Right renal cortex interstitium (tissue), 3 donors: ENCODE data around the gene CIBAR2. TPM values are rescaled to one million over a fixed set of nuclear protein-coding genes. Genes with fewer than 3 reads are reported as not detected.
"Not testable (repeated sequence)": the region's sequence is repeated elsewhere in the genome, so short reads cannot be mapped to it uniquely, and the experiment has no call there.

ENCODE experiments used
- DNase-seq, 3 donors: peaks; one replicate each; pipeline ENCODE4 v3.0.0-alpha.2; 2013; ENCODE audit warnings: low read depth in 3 of 3, low spot score in 2 of 3
- polyA plus RNA-seq, 3 donors: library from polyadenylated mRNA; unstranded; fragments of 120-200 nt; gene quantifications; one replicate each; pipeline ENCODE4 v1.2.1, GENCODE V29; 2013; ENCODE audit not compliant: insufficient read length in 3 of 3

Gene CIBAR2
- polyA plus RNA-seq, 3 donors = 0.15 to 0.52 (median 0.21) TPM

- DNase-seq = no peak
Observed at GRCh38 chr16:85129876-85130704, 17.8 kb upstream of the CIBAR2 start.

- DNase-seq = no peak
Observed at GRCh38 chr16:85128079-85128837, 16.0 kb upstream of the CIBAR2 start.

GRCh38 chr16:85127379-85127723 is 15.1 kb upstream of the CIBAR2 start:
- no peak for DNase-seq

- DNase-seq = peak in 2 of 3 donors; percentile 72 to 86
Observed at GRCh38 chr16:85126705-85127378, 14.6 kb upstream of the CIBAR2 start.

GRCh38 chr16:85126394-85126704 is 14.1 kb upstream of the CIBAR2 start:
- DNase-seq = peak in 1 of 3 donors; percentile 33

- no peak for DNase-seq
Observed at GRCh38 chr16:85125570-85126393, 13.5 kb upstream of the CIBAR2 start.

- DNase-seq = no peak
Observed at GRCh38 chr16:85124636-85125346, 12.5 kb upstream of the CIBAR2 start.

GRCh38 chr16:85123891-85124635 is 11.8 kb upstream of the CIBAR2 start:
- no peak for DNase-seq

GRCh38 chr16:85123441-85123840 is 11.2 kb upstream of the CIBAR2 start:
- not testable (repeated sequence) for DNase-seq

- DNase-seq = no peak
Observed at GRCh38 chr16:85120006-85120340, 7.7 kb upstream of the CIBAR2 start.

- no peak for DNase-seq
Observed at GRCh38 chr16:85117418-85117817, 5.1 kb upstream of the CIBAR2 start.

GRCh38 chr16:85114909-85115567 is 2.8 kb upstream of the CIBAR2 start:
- peak; percentile 71 to 78 (median 74) for DNase-seq

- DNase-seq = no peak
Observed at GRCh38 chr16:85113913-85114312, 1.6 kb upstream of the CIBAR2 start.

- no peak for DNase-seq
Observed at GRCh38 chr16:85113168-85113733, 979 bp upstream of the CIBAR2 start.

- DNase-seq = no peak
Observed at GRCh38 chr16:85111184-85111583, 1.1 kb downstream of the CIBAR2 start.

- no peak for DNase-seq
Observed at GRCh38 chr16:85110105-85110504, 2.2 kb downstream of the CIBAR2 start.

GRCh38 chr16:85107532-85107931 is 4.7 kb downstream of the CIBAR2 start:
- no peak for DNase-seq

GRCh38 chr16:85107083-85107482 is 5.2 kb downstream of the CIBAR2 start:
- DNase-seq = no peak

- no peak for DNase-seq
Observed at GRCh38 chr16:85105475-85105874, 6.8 kb downstream of the CIBAR2 start.
